Neural progenitor cell (in vitro differentiated cells): Measurements from ENCODE around the gene CD40. TPM values are rescaled to one million over a fixed set of nuclear protein-coding genes. Genes with fewer than 3 reads are reported as not detected.

ENCODE experiments used
- DNase-seq: peaks from one replicate; pipeline ENCODE4 v3.0.0-alpha.2; 2016; ENCODE audit warnings: low spot score
- H2AFZ ChIP-seq: fragments of 200-600 bp; sonication (generic); replicated peaks from 2 replicates; pipeline ENCODE4 v1.6.1; 2016; ENCODE audit warnings: antibody characterized with exemption
- H3F3A ChIP-seq: fragments of 200-600 bp; sonication (generic); 2 replicates; pipeline ENCODE4 v1.6.1; 2016; ENCODE audit warnings: antibody characterized with exemption, low read depth
- H3K27ac ChIP-seq: fragments of 200-600 bp; sonication (generic); 2 replicates; pipeline ENCODE4 v1.5.1; 2016; ENCODE audit warnings: mild to moderate bottlenecking
- H3K27me3 ChIP-seq: fragments of 200-600 bp; sonication (generic); 2 replicates; pipeline ENCODE4 v1.6.1; 2016; ENCODE audit warnings: mild to moderate bottlenecking, moderate library complexity
- H3K36me3 ChIP-seq: fragments of 200-600 bp; sonication (generic); 2 replicates; pipeline ENCODE4 v1.5.1; 2016
- H3K4me1 ChIP-seq: fragments of 200-600 bp; sonication (generic); 2 replicates; pipeline ENCODE4 v1.6.1; 2016; ENCODE audit warnings: mixed run types
- H3K4me2 ChIP-seq: fragments of 200-600 bp; sonication (generic); 2 replicates; pipeline ENCODE4 v1.6.1; 2016
- H3K4me3 ChIP-seq: fragments of 200-600 bp; sonication (generic); 2 replicates; pipeline ENCODE4 v1.5.1; 2016
- H3K79me2 ChIP-seq: fragments of 200-600 bp; sonication (generic); 2 replicates; pipeline ENCODE4 v1.6.1; 2016; ENCODE audit warnings: low read depth
- H3K9ac ChIP-seq: fragments of 200-600 bp; sonication (generic); 2 replicates; pipeline ENCODE4 v1.6.1; 2016
- H3K9me3 ChIP-seq: fragments of 200-600 bp; sonication (generic); 2 replicates; pipeline ENCODE4 v1.5.1; 2016; ENCODE audit warnings: low read depth
- H4K20me1 ChIP-seq: fragments of 200-600 bp; sonication (generic); 2 replicates; pipeline ENCODE4 v1.6.1; 2016; ENCODE audit warnings: low read depth
- H3K27ac Mint-ChIP-seq: 3 replicates; pipeline ENCODE4 v1.8.0; 2021; ENCODE audit warnings: mixed read lengths
- H3K27me3 Mint-ChIP-seq: 2 replicates; pipeline ENCODE4 v1.8.0; 2022; ENCODE audit warnings: low read depth, mild to moderate bottlenecking, inconsistent platforms, moderate library complexity, mixed read lengths; ENCODE audit not compliant: insufficient read depth
- H3K36me3 Mint-ChIP-seq: 3 replicates; pipeline ENCODE4 v1.8.0; 2021; ENCODE audit warnings: mixed read lengths
- H3K4me1 Mint-ChIP-seq: 3 replicates; pipeline ENCODE4 v1.8.0; 2021; ENCODE audit warnings: mixed read lengths
- H3K4me3 Mint-ChIP-seq: 3 replicates; pipeline ENCODE4 v1.8.0; 2021; ENCODE audit warnings: mild to moderate bottlenecking, moderate library complexity, mixed read lengths
- H3K9me3 Mint-ChIP-seq: 3 replicates; pipeline ENCODE4 v1.8.0; 2020; ENCODE audit warnings: mixed read lengths
- EZH2 ChIP-seq: fragments of 200-600 bp; sonication (generic); IDR thresholded peaks from 2 replicates; pipeline ENCODE4 v1.6.1; 2017; ENCODE audit warnings: antibody characterized with exemption, mild to moderate bottlenecking, moderate library complexity
- EZH2phosphoT487 ChIP-seq: fragments of 200-600 bp; sonication (generic); IDR thresholded peaks from 2 replicates; pipeline ENCODE4 v1.6.1; 2017; ENCODE audit warnings: antibody characterized with exemption
- total RNA-seq: library from RNA; depleted of rRNA; stranded (reverse); fragments of >200 nt; gene quantifications from 2 replicates; pipeline ENCODE4 v1.2.3, GENCODE V29; 2015; ENCODE audit warnings: low replicate concordance
- TF ChIP-seq, protein P1 (sequence below): fragments of 200-600 bp; sonication (generic); IDR thresholded peaks from 2 replicates; pipeline ENCODE4 v1.5.1; 2017; ENCODE audit warnings: antibody characterized with exemption, mild to moderate bottlenecking

CD40 gene
- total RNA-seq, 1 donor from 2014 or later = 11.0 TPM

DNA sequence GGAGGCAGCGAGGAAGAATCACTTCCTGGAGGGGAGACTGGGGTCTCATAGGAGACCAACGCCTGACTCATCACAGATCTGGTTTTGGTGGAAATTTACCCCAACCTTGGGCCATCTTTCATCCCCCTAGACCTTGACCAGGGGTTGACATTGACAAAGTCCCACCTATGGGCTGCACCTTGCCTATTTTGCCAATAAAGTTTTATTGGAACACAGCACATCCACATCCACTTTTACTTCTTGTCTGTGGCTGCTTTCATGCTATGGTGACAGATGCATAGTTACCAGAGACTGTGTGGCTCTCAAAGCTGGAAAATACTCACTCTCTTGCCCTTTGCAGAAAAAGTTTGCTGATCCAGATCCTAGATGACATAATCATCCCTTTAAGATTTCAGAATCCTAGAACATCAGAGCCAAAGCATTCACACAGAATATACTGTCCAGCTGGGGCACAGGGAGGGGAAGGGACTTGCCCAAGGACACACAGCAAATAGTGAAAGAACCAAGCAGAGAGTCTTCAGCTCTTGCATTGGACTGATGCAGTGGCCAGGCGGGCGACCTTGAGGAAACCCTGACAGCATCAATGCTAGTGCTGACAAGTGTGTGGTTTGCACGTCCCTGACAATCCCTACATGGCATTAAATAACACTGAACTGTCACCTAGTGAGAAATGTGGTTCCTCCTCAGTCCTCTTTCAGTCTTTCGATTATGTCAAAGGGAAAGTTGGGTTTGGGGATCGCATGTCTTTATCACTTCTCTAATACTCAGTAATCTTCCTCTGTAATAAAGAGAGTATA lies 41.2 kb downstream of the CD40 start:
- Histone ChIP-seq H3K4me3 (no peak overlapping the region), H3K4me2 (no peak overlapping the region), H4K20me1 (no peaks in the 10 kb centered on the region), H3K9me3 (no peaks in the 10 kb centered on the region), H3K36me3 (no peaks in the 10 kb centered on the region), H3K27me3 (no peaks in the 10 kb centered on the region), H3F3A (peaks cover 4% of the 10 kb centered on the region), H3K27ac (no peak overlapping the region), H3K9ac (no peak overlapping the region), H3K79me2 (no peaks in the 10 kb centered on the region), H3K4me1 (peaks cover 23% of the 10 kb centered on the region), H2AFZ (no peak overlapping the region)
- no peak for DNase-seq
- peaks cover 27% of the 10 kb centered on the region for H3K4me1 Mint-ChIP-seq
- peaks cover 7% of the 10 kb centered on the region for H3K27me3 Mint-ChIP-seq
- no peaks in the 10 kb centered on the region for H3K9me3 Mint-ChIP-seq
- H3K36me3 Mint-ChIP-seq = no peaks in the 10 kb centered on the region
- no peak overlapping the region for H3K4me3 Mint-ChIP-seq
- H3K27ac Mint-ChIP-seq = peak overlapping the region; percentile 70
- no peak for TF ChIP-seq EZH2
- no peak for TF ChIP-seq EZH2phosphoT487
- TF ChIP-seq, protein P1, sequence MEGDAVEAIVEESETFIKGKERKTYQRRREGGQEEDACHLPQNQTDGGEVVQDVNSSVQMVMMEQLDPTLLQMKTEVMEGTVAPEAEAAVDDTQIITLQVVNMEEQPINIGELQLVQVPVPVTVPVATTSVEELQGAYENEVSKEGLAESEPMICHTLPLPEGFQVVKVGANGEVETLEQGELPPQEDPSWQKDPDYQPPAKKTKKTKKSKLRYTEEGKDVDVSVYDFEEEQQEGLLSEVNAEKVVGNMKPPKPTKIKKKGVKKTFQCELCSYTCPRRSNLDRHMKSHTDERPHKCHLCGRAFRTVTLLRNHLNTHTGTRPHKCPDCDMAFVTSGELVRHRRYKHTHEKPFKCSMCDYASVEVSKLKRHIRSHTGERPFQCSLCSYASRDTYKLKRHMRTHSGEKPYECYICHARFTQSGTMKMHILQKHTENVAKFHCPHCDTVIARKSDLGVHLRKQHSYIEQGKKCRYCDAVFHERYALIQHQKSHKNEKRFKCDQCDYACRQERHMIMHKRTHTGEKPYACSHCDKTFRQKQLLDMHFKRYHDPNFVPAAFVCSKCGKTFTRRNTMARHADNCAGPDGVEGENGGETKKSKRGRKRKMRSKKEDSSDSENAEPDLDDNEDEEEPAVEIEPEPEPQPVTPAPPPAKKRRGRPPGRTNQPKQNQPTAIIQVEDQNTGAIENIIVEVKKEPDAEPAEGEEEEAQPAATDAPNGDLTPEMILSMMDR = no peak

DNA sequence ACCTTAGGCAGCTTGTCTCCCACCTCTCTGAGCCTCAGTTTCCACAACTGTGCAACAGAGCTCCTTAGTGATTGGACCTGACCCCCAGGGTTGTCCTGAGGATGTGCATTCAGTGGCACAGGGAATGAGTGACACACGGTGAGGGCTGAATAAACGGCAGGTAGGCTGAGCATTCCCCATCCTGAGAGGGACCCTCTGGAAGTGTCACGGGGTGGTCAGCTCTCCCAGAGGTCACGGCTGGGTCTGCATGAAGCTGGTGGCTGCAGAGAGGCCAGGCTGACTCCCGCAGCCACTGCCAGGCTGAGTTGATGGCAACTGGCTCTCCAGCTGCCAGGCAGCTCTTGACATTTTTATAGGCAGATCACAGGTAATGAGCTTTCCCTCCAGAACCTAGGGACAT lies 42.5 kb downstream of the CD40 start:
- no peaks in the 10 kb centered on the region for H3K9me3 Mint-ChIP-seq
- H3K36me3 ChIP-seq = no peaks in the 10 kb centered on the region
- peaks cover 4% of the 10 kb centered on the region for H3F3A ChIP-seq
- H3K9ac ChIP-seq = no peak overlapping the region
- no peaks in the 10 kb centered on the region for H3K27me3 ChIP-seq
- no peak overlapping the region for H3K27ac Mint-ChIP-seq
- H3K4me3 Mint-ChIP-seq = peak overlapping the region; percentile 18
- H3K27ac ChIP-seq = no peak overlapping the region
- H3K4me1 Mint-ChIP-seq = peaks cover 31% of the 10 kb centered on the region
- TF ChIP-seq EZH2phosphoT487 (no peak), EZH2 (no peak)
- TF ChIP-seq, protein P1 = no peak
- no peaks in the 10 kb centered on the region for H4K20me1 ChIP-seq
- peaks cover 25% of the 10 kb centered on the region for H3K4me1 ChIP-seq
- no peaks in the 10 kb centered on the region for H3K36me3 Mint-ChIP-seq
- no peak for DNase-seq
- no peak overlapping the region for H3K4me3 ChIP-seq
- no peak overlapping the region for H2AFZ ChIP-seq
- no peak overlapping the region for H3K4me2 ChIP-seq
- peaks cover 6% of the 10 kb centered on the region for H3K27me3 Mint-ChIP-seq
- no peaks in the 10 kb centered on the region for H3K79me2 ChIP-seq
- no peaks in the 10 kb centered on the region for H3K9me3 ChIP-seq

DNA sequence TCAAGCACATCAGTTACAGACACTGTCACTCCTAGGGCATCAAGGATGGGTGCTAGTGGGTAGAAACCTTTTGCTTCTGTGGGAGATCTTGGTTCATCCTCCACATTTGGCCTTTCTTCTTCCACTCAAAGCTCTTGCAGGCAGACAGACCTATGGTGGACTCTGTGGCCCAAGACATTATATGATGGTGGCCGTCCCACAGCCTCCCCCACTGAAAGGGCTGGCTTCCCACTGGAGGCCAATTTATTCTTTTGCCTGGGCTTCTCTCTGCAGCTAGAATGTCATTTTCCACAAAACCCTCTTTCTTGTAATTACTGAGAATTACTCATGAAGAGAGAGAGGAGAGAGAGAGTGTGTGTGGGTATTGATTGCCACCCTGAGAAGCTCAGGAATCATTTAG lies 43.8 kb downstream of the CD40 start:
- no peak for DNase-seq
- Mint-ChIP-seq H3K9me3 (no peaks in the 10 kb centered on the region), H3K27ac (no peak overlapping the region)

More for the DNA sequence above, 43.8 kb downstream of the CD40 start:
- no peak for TF ChIP-seq EZH2phosphoT487
- TF ChIP-seq, protein P1 = no peak
- no peak for TF ChIP-seq EZH2
- Histone ChIP-seq H2AFZ (no peak overlapping the region), H3K79me2 (no peaks in the 10 kb centered on the region), H3K4me2 (no peak overlapping the region), H3K4me1 (peaks cover 25% of the 10 kb centered on the region), H3K27me3 (no peaks in the 10 kb centered on the region), H3F3A (peaks cover 4% of the 10 kb centered on the region), H4K20me1 (no peaks in the 10 kb centered on the region), H3K9ac (no peak overlapping the region), H3K36me3 (no peaks in the 10 kb centered on the region), H3K27ac (no peak overlapping the region), H3K4me3 (no peak overlapping the region), H3K9me3 (no peaks in the 10 kb centered on the region)
- Mint-ChIP-seq H3K4me3 (no peak overlapping the region), H3K36me3 (no peaks in the 10 kb centered on the region), H3K27me3 (peaks cover 12% of the 10 kb centered on the region), H3K4me1 (peaks cover 43% of the 10 kb centered on the region)
